Activated CD4-positive, alpha-beta T cell treated with anti-CD3 and anti-CD28 coated beads for 36 hours (primary cell): Measurements from ENCODE around the gene NPVF. TPM values are rescaled to one million over a fixed set of nuclear protein-coding genes. Genes with fewer than 3 reads are reported as not detected.

Source experiments
- ATAC-seq: fragments of 200-7000 bp; cut with Tn5 transposase; one replicate; pipeline ENCODE4 v1.10.0; 2021; ENCODE audit warnings: mild to moderate bottlenecking, moderate library complexity
- CTCF ChIA-PET: fragments of 350-600 bp; sonication (Branson Sonifier 250); formaldehyde crosslinking; loops from one replicate; lab custom pipeline; 2021; ENCODE audit warnings: antibody characterized with exemption; lab: Charles Lee
- POLR2A ChIA-PET: fragments of 350-600 bp; sonication (Branson Sonifier 250); formaldehyde crosslinking; loops from one replicate; lab custom pipeline; 2021; ENCODE audit warnings: antibody characterized with exemption, inconsistent platforms; lab: Charles Lee
- DNase-seq: peaks from one replicate; pipeline ENCODE4 v3.0.0-alpha.2; 2020
- H3K27ac Mint-ChIP-seq: one replicate; pipeline ENCODE4 v1.8.0; 2021; ENCODE audit warnings: mixed read lengths
- H3K27me3 Mint-ChIP-seq: one replicate; pipeline ENCODE4 v1.8.0; 2021; ENCODE audit warnings: mixed read lengths
- H3K36me3 Mint-ChIP-seq: one replicate; pipeline ENCODE4 v1.8.0; 2021; ENCODE audit warnings: low read depth, mixed read lengths
- H3K4me1 Mint-ChIP-seq: one replicate; pipeline ENCODE4 v1.8.0; 2021; ENCODE audit warnings: mixed read lengths
- H3K4me3 Mint-ChIP-seq: one replicate; pipeline ENCODE4 v1.8.0; 2021; ENCODE audit warnings: mild to moderate bottlenecking, moderate library complexity, mixed read lengths
- H3K9me3 Mint-ChIP-seq: one replicate; pipeline ENCODE4 v1.8.0; 2021; ENCODE audit warnings: low read depth, mixed read lengths
- intact Hi-C, 2 experiments: fragments of 100-400 bp; cut with DNase I in 1 of 2; cut with micrococcal nuclease in 1 of 2; formaldehyde crosslinking; loops; one replicate each; pipeline versions ENCODE4 v1.14.2 to v1.15.1; 2022 to 2024; cut with DNase I, micrococcal nuclease
- total RNA-seq, 2 experiments: library from RNA; stranded (reverse); gene quantifications; one replicate each; pipeline ENCODE4 v1.2.3, GENCODE V29; 2021

Gene NPVF
- total RNA-seq, 2 experiments from 2014 or later = not detected

DNA sequence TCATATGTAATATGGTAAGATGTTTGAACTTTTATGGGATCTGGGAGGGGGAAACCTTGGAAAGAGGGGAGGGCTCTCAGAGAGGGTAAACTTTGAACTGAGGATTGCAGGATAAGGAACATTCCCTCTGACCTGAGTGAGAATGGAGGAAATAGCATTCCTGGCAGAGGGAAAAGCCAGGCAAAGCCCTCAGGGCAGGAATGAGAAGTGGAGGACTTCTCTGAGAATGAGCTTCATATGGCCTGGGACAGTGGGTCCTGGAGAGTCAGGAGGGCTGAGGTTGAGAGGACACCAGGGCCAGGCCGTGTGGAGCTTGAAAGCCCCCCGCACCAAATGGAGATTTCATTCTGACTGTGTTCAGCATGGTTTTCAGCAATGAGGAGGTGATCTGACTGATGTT, 34.2 kb downstream of the NPVF start:
- POLR2A ChIA-PET = no interaction called here
- no peak for DNase-seq

DNA sequence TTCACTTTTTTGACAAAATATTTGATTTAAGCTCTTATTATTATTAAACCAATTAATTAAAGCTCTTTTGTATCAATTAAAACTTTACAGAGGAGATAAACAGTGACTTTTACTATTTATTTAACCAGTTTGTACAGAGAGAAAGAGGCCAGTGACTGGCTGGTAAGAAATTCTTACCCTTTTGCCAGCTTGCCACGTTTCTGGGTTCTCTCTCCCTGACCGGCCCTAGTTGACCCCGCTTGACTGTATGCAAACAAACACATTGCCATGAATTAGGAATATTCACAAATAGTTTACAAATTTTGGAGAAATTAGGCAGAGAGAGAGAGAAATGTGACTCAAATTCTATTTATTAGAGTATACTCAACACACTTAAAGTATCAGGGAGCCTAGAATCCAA, 36.2 kb downstream of the NPVF start:
- H3K4me3 Mint-ChIP-seq = no peak overlapping the region
- ATAC-seq (no peak), DNase-seq (no peak)
- H3K36me3 Mint-ChIP-seq = no peaks in the 10 kb centered on the region
- no peaks in the 10 kb centered on the region for H3K4me1 Mint-ChIP-seq
- ChIA-PET CTCF (interaction anchor here (1.0 to 2.6 kb wide), 2 partner anchors 12 to 32 kb away, joined by 3 to 8 read pairs; a partner anchor contains a TSS), POLR2A (no interaction called here)
- H3K9me3 Mint-ChIP-seq = no peaks in the 10 kb centered on the region
- H3K27ac Mint-ChIP-seq = no peak overlapping the region
- peaks cover 5% of the 10 kb centered on the region for H3K27me3 Mint-ChIP-seq
- intact Hi-C loops = no loop called here

More for the DNA sequence above, 34.2 kb downstream of the NPVF start:
- CTCF ChIA-PET = interaction anchor here (0.7 to 1.8 kb wide), 3 partner anchors 23 to 38 kb away, joined by 3 to 6 read pairs (median 3); no protein-coding TSS in a partner anchor
- Mint-ChIP-seq H3K27me3 (peaks cover 5% of the 10 kb centered on the region), H3K27ac (no peak overlapping the region), H3K36me3 (no peaks in the 10 kb centered on the region), H3K4me1 (no peaks in the 10 kb centered on the region), H3K4me3 (no peak overlapping the region), H3K9me3 (no peaks in the 10 kb centered on the region)
- intact Hi-C loops = no loop called here
- no peak for ATAC-seq

DNA sequence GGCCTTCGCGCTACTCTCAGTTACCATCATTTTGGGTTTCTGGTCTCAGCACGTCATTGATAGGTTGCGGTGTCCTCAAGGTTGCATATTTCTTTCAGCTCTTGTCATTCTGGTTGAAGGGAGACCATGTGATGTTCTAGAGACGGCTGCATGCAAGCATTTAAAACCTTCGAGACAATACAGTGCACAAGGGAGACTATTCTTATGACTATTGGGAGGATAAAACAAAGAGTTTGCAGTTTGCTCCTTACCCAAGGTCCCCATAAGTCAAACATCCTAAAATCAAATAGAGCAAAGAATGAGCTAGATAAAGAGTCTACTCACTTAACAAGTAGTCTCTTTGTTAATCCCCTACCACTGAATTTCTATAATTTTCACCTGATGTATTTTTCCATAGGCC, 39.1 kb downstream of the NPVF start:
- H3K27ac Mint-ChIP-seq = no peak overlapping the region
- H3K36me3 Mint-ChIP-seq = no peaks in the 10 kb centered on the region
- no peaks in the 10 kb centered on the region for H3K9me3 Mint-ChIP-seq
- CTCF ChIA-PET = interaction anchor here (0.8 to 1.0 kb wide), 2 partner anchors 9 to 28 kb away, joined by 3 read pairs; a partner anchor contains a TSS
- ATAC-seq (no peak), DNase-seq (no peak)
- H3K4me3 Mint-ChIP-seq = no peak overlapping the region
- H3K4me1 Mint-ChIP-seq = no peaks in the 10 kb centered on the region
- peaks cover 3% of the 10 kb centered on the region for H3K27me3 Mint-ChIP-seq
- POLR2A ChIA-PET = no interaction called here
- intact Hi-C loops = no loop called here

GRCh38 chr7:25187932-25188331, 40.4 kb downstream of the NPVF start:
- Mint-ChIP-seq H3K9me3 (no peaks in the 10 kb centered on the region), H3K27me3 (peaks cover 3% of the 10 kb centered on the region), H3K4me1 (no peaks in the 10 kb centered on the region), H3K27ac (no peak overlapping the region), H3K36me3 (no peaks in the 10 kb centered on the region), H3K4me3 (no peak overlapping the region)
- ATAC-seq (no peak), DNase-seq (no peak)
- intact Hi-C loops = no loop called here
- POLR2A ChIA-PET = no interaction called here
- CTCF ChIA-PET = interaction anchor here (1.1 kb wide), 1 partner anchor 13 kb away, joined by 4 read pairs; no protein-coding TSS in a partner anchor

- Mint-ChIP-seq H3K27ac (no peak overlapping the region), H3K27me3 (peaks cover 3% of the 10 kb centered on the region), H3K36me3 (no peaks in the 10 kb centered on the region), H3K4me3 (no peak overlapping the region), H3K4me1 (no peaks in the 10 kb centered on the region), H3K9me3 (no peaks in the 10 kb centered on the region)
- ChIA-PET CTCF (interaction anchor here (0.6 to 0.7 kb wide), 2 partner anchors 88 to 308 kb away, joined by 3 read pairs; no protein-coding TSS in a partner anchor), POLR2A (no interaction called here)
- ATAC-seq (no peak), DNase-seq (no peak)
- intact Hi-C loops = no loop called here
Measured at GRCh38 chr7:25186436-25186835, 41.9 kb downstream of the NPVF start.

- Mint-ChIP-seq H3K4me3 (peak overlapping the region; percentile 78), H3K27ac (peak overlapping the region; percentile 90), H3K36me3 (peaks cover 6% of the 10 kb centered on the region), H3K9me3 (no peaks in the 10 kb centered on the region), H3K4me1 (peaks cover 16% of the 10 kb centered on the region), H3K27me3 (no peaks in the 10 kb centered on the region)
- intact Hi-C loops = loop anchor here in 1 of 2 experiments (2.0 to 5.0 kb wide), 4 partner anchors 199 to 675 kb away; partner anchors contain the start of genes OSBPL3 and PALS2
- POLR2A ChIA-PET = no interaction called here
- DNase-seq (no peak), ATAC-seq (no peak)
- CTCF ChIA-PET = interaction anchor here (1.0 kb wide), 1 partner anchor 360 kb away, joined by 3 read pairs; no protein-coding TSS in a partner anchor
Measured at GRCh38 chr7:25181532-25181931, 46.8 kb downstream of the NPVF start.

- POLR2A ChIA-PET = interaction anchor here (1.0 kb wide), 1 partner anchor 62 kb away, joined by 5 read pairs; no protein-coding TSS in a partner anchor
- H3K36me3 Mint-ChIP-seq = peaks cover 6% of the 10 kb centered on the region
- DNase-seq (no peak), ATAC-seq (no peak)
- intact Hi-C loops = loop anchor here (1.0 to 5.0 kb wide), 5 partner anchors 56 to 676 kb away; partner anchors contain the start of genes CYCS (in 2 of the 2), OSBPL3 (in 1 of the 2) and PALS2 (in 1 of the 2)
- H3K4me1 Mint-ChIP-seq = peaks cover 16% of the 10 kb centered on the region
- no peaks in the 10 kb centered on the region for H3K9me3 Mint-ChIP-seq
- no peaks in the 10 kb centered on the region for H3K27me3 Mint-ChIP-seq
- peak overlapping the region; percentile 90 for H3K27ac Mint-ChIP-seq
- CTCF ChIA-PET = interaction anchor here (0.6 to 1.6 kb wide), 9 partner anchors 8 to 360 kb away, joined by 3 to 10 read pairs (median 5); partner anchors contain the start of gene CYCS
- peak overlapping the region; percentile 78 for H3K4me3 Mint-ChIP-seq
Measured at GRCh38 chr7:25180946-25181345, 47.3 kb downstream of the NPVF start.

DNA sequence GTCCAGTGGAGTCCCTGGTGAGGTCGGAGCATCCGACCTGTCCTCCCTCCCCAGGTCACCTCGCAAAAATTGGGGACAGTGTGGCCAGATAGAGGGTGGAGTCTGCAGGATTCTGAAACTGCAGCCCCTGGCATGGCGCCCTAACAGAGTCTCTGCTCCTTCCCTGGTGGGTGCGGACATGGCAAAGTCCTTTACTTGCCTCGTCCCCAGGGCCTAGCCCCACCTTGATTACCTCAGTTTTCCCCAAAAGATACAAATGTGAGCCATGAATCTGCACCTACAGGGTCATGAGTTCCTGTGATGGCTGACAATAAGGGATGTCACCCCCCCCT, 47.7 kb downstream of the NPVF start:
- intact Hi-C loops = loop anchor here (1.0 to 5.0 kb wide), 5 partner anchors 55 to 676 kb away; partner anchors contain the start of genes CYCS (in 2 of the 2), OSBPL3 (in 1 of the 2) and PALS2 (in 1 of the 2)

DNA sequence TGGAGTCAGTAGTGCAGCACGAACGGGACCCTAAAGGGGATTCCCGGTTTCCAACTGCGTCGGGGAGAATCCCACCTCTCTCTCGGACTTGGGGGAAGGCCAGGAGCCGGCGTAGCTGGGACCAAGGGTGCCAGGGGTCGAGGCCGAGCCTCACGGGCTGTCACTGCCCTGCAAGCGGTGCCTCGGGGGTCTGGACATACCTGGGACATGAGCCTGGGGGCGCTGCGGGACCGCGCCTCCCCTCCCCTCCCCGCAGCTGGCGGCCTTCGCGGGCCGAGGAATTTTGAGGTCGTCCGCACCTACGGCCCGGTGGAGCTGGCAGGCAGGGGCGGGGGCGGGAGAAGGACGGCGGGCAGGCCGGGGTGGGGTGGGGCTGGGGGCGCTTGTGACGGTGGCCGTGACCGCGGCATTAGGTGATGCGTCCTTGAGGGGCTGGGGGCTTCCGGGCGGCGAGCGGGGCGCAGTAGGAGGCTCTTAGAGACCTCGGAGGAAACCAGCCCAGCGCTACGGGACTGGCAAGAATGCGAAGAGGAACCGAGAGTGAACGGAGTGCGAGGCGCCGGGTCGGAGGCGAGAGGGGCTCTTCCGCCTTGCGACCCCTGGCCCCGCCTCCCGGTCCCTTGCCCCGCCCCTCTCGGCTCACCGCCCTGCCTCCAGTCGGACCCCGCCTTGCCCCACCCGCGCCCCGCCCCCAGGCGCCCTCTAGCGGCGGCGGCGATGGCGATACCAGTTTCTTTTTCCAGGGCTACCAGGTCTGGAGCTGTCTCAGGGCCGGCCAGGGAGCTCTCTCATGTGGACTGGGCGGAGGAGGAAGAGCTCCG, 48.3 kb downstream of the NPVF start:
- Mint-ChIP-seq H3K4me1 (peaks cover 16% of the 10 kb centered on the region), H3K27ac (peak overlapping the region; percentile 90), H3K36me3 (peaks cover 6% of the 10 kb centered on the region), H3K9me3 (no peaks in the 10 kb centered on the region), H3K27me3 (no peaks in the 10 kb centered on the region), H3K4me3 (peak overlapping the region; percentile 78)
- ATAC-seq = peak; percentile 95
- intact Hi-C loops = loop anchor here (1.0 to 5.0 kb wide), 5 partner anchors 55 to 677 kb away; partner anchors contain the start of genes CYCS (in 2 of the 2), OSBPL3 (in 1 of the 2) and PALS2 (in 1 of the 2)
- DNase-seq = peak; percentile 97
- ChIA-PET POLR2A (interaction anchor here (1.0 kb wide), 1 partner anchor 61 kb away, joined by 5 read pairs; no protein-coding TSS in a partner anchor), CTCF (interaction anchor here (0.6 to 1.6 kb wide), 8 partner anchors 9 to 273 kb away, joined by 3 to 10 read pairs (median 6); partner anchors contain the start of gene CYCS)

More for the DNA sequence above, 47.7 kb downstream of the NPVF start:
- CTCF ChIA-PET = interaction anchor here (0.6 to 1.6 kb wide), 8 partner anchors 8 to 273 kb away, joined by 3 to 10 read pairs (median 6); partner anchors contain the start of gene CYCS
- ATAC-seq (no peak), DNase-seq (no peak)
- H3K4me3 Mint-ChIP-seq = peak overlapping the region; percentile 78
- peak overlapping the region; percentile 90 for H3K27ac Mint-ChIP-seq
- H3K9me3 Mint-ChIP-seq = no peaks in the 10 kb centered on the region
- H3K36me3 Mint-ChIP-seq = peaks cover 6% of the 10 kb centered on the region
- POLR2A ChIA-PET = interaction anchor here (1.0 kb wide), 1 partner anchor 62 kb away, joined by 5 read pairs; no protein-coding TSS in a partner anchor
- H3K4me1 Mint-ChIP-seq = peaks cover 16% of the 10 kb centered on the region
- H3K27me3 Mint-ChIP-seq = no peaks in the 10 kb centered on the region

DNA sequence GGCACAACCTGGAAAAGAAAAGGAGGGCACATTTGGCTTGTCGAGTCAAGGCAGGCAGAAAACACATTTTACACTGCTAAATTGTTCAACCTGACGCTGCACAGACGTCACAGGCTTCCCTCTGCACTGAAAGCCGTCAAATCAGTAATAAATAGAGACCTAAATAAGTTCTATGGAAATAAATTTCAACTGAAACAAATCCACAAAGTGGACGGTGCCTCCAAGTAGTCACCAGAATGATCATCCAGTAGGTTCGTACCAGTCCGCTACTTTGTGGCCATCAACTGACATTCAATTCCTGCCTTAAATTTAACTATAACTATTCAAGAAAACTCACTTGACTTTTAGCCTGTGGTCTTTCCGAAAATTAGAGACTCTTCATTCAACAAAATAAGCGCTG, 49.0 kb downstream of the NPVF start:
- Mint-ChIP-seq H3K9me3 (no peaks in the 10 kb centered on the region), H3K27ac (peak overlapping the region; percentile 67), H3K4me3 (peak overlapping the region; percentile 78), H3K36me3 (peaks cover 6% of the 10 kb centered on the region), H3K27me3 (no peaks in the 10 kb centered on the region), H3K4me1 (peaks cover 16% of the 10 kb centered on the region)
- intact Hi-C loops = no loop called here
- ATAC-seq = no peak
- POLR2A ChIA-PET = no interaction called here
- DNase-seq = no peak
- CTCF ChIA-PET = interaction anchor here (1.4 to 1.6 kb wide), 2 partner anchors 8 to 18 kb away, joined by 6 to 10 read pairs; no protein-coding TSS in a partner anchor
